Stomach (tissue), 9 donors: Measurements from ENCODE around the gene PIK3R2. TPM values are rescaled to one million over a fixed set of nuclear protein-coding genes. Genes with fewer than 3 reads are reported as not detected.
A peak's percentile ranks its signal among the peaks of the same experiment; 100 is the strongest.

Experiments used
- DNase-seq, 2 donors: peaks; one replicate each; pipeline versions ENCODE4 v3.0.0 to v3.0.0-alpha.2; 2013 to 2019
- H3K27ac ChIP-seq, 5 donors: fragments of 200-600 bp in 4 of 5; sonication (generic) in 4 of 5; one replicate each; pipeline ENCODE4 v1.5.1; 2013 to 2019; ENCODE audit warnings: mild to moderate bottlenecking in 1 of 5, moderate library complexity in 1 of 5
- H3K27me3 ChIP-seq, 3 donors: fragments of 200-600 bp; sonication (generic); one replicate each; pipeline ENCODE4 v1.5.1; 2017 to 2019; ENCODE audit warnings: mixed run types in 1 of 3
- H3K36me3 ChIP-seq, 4 donors: fragments of 200-600 bp; sonication (generic); 1 replicate in 3 of 4; 2 replicates in 1 of 4; pipeline ENCODE4 v1.5.1; 2016 to 2019
- H3K4me1 ChIP-seq, 4 donors: fragments of 200-600 bp; sonication (generic); one replicate each; pipeline ENCODE4 v1.5.1; 2016 to 2019
- H3K4me3 ChIP-seq, 4 donors: fragments of 200-600 bp; sonication (generic) in 3 of 4; one replicate each; pipeline ENCODE4 v1.5.1; 2016 to 2019; ENCODE audit warnings: mild to moderate bottlenecking in 1 of 4
- H3K9me3 ChIP-seq, 4 donors: fragments of 200-600 bp; sonication (generic); one replicate each; pipeline ENCODE4 v1.5.1; 2016 to 2019
- CTCF ChIP-seq, 7 experiments: fragments of 450-650 bp in 4 of 7; fragments of 200-600 bp in 3 of 7; sonication (generic) in 3 of 7; IDR thresholded peaks; one replicate each; pipeline ENCODE4 v1.5.1; 2016 to 2019; ENCODE audit warnings: antibody characterized with exemption in 7 of 7, control low read depth in 2 of 7, mild to moderate bottlenecking in 1 of 7
- EP300 ChIP-seq: sonication (generic); formaldehyde crosslinking; IDR thresholded peaks from one replicate; pipeline ENCODE4 v1.6.1; 2017; ENCODE audit warnings: antibody characterized with exemption
- POLR2A ChIP-seq, 4 donors: fragments of 450-650 bp; IDR thresholded peaks; one replicate each; pipeline ENCODE4 v1.6.1; 2016; ENCODE audit warnings: antibody characterized with exemption in 4 of 4, control low read depth in 2 of 4, mild to moderate bottlenecking in 1 of 4, moderate library complexity in 1 of 4
- POLR2AphosphoS5 ChIP-seq, 3 donors: sonication (generic); formaldehyde crosslinking; IDR thresholded peaks; one replicate each; pipeline ENCODE4 v1.6.1; 2016; ENCODE audit warnings: antibody characterized with exemption in 3 of 3
- WGBS, 5 donors: extraction: QIAGEN DNeasy Blood & Tissue Kit in 3 of 5; methylation state at CpG; one replicate each; pipeline versions ENCODE4 v1.1.5 to v1.1.7; 2013 to 2018; 5-methylcytosine and 5-hydroxymethylcytosine counted together
- intact Hi-C: fragments of 100-400 bp; cut with DNase I; formaldehyde crosslinking; loops from one replicate; pipeline ENCODE4 v1.15.1; 2023; ENCODE audit warnings: low total_unique reads
- polyA plus RNA-seq, 3 donors: library from polyadenylated mRNA; stranded (reverse); fragments of 200-250 nt; gene quantifications; one replicate each; pipeline ENCODE4 v1.2.3, GENCODE V29; 2013
- total RNA-seq, 5 donors: library from RNA; depleted of rRNA; stranded (reverse); fragments of >200 nt; gene quantifications; one replicate each; pipeline versions ENCODE4 v1.1.0 to v1.2.3, GENCODE V29; 2014 to 2016
- donor health status: healthy with polysubstance abuse.
- donor health status: Bipolar disorder and iron deficiency.
- donor health status: healthy.

The PIK3R2 gene
- total and polyA plus RNA-seq, 8 donors, result 2.0 to 490 (median 10.0) TPM

- WGBS, 5 donors, result 59 to 66% (median 61%) methylated on average over 19 of the region's 19 CpGs
- H3K4me3 ChIP-seq, result peak overlapping the region; percentile 42 to 51 (median 48)
- intact Hi-C loops, result loop anchor here (10.0 kb wide), 1 partner anchor 47 kb away; no protein-coding TSS in a partner anchor
- TF ChIP-seq CTCF (IDR thresholded peaks at IDR 0.05), result peak in 1 of 7 experiments; percentile 4
- TF ChIP-seq POLR2AphosphoS5 (IDR thresholded peaks at IDR 0.05), result no peak
- H3K36me3 ChIP-seq, result peaks cover 35 to 50% (median 49%) of the 10 kb centered on the region in 4 donors
- H3K27me3 ChIP-seq, result no peaks in the 10 kb centered on the region
- no peak for DNase-seq
- no peaks in the 10 kb centered on the region for H3K9me3 ChIP-seq
- peaks cover 30 to 43% (median 38%) of the 10 kb centered on the region in 4 donors for H3K4me1 ChIP-seq
- H3K27ac ChIP-seq, result peak overlapping the region in 4 of 5 donors; percentile 7 to 91 (median 62)
Measured at GRCh38 chr19:18161636-18162002, 8.7 kb downstream of the PIK3R2 start.

- Histone ChIP-seq H3K4me3 (no peak overlapping the region), H3K27ac (no peak overlapping the region), H3K4me1 (peaks cover 15 to 29% (median 21%) of the 10 kb centered on the region in 4 donors), H3K9me3 (no peaks in the 10 kb centered on the region), H3K36me3 (peaks cover 56 to 75% (median 73%) of the 10 kb centered on the region in 4 donors), H3K27me3 (no peaks in the 10 kb centered on the region)
- DNase-seq, result no peak
- TF ChIP-seq EP300, result no peak
- no peak for TF ChIP-seq POLR2AphosphoS5 (IDR thresholded peaks at IDR 0.05)
- TF ChIP-seq POLR2A (IDR thresholded peaks at IDR 0.05), result no peak
- TF ChIP-seq CTCF (IDR thresholded peaks at IDR 0.05), result no peak
- 92 to 98% (median 96%) methylated on average over 7 of the region's 7 CpGs for WGBS, 5 donors
- intact Hi-C loops, result loop anchor here (10.0 kb wide), 1 partner anchor 49 kb away; no protein-coding TSS in a partner anchor
Measured at GRCh38 chr19:18164072-18164471, 11.1 kb downstream of the PIK3R2 start.

GRCh38 chr19:18165794-18166544 lies 13.0 kb downstream of the PIK3R2 start:
- WGBS, 5 donors, result 92 to 98% (median 95%) methylated on average over 15 of the region's 15 CpGs
- TF ChIP-seq POLR2A (IDR thresholded peaks at IDR 0.05) (no peak), EP300 (no peak), CTCF (IDR thresholded peaks at IDR 0.05) (no peak), POLR2AphosphoS5 (IDR thresholded peaks at IDR 0.05) (no peak)
- no peak for DNase-seq
- intact Hi-C loops, result loop anchor here (10.0 kb wide), 1 partner anchor 51 kb away; no protein-coding TSS in a partner anchor
- H3K4me3 ChIP-seq, result no peak overlapping the region
- peaks cover 61 to 87% (median 82%) of the 10 kb centered on the region in 4 donors for H3K36me3 ChIP-seq
- peaks cover 9 to 26% (median 11%) of the 10 kb centered on the region in 4 donors for H3K4me1 ChIP-seq
- H3K27ac ChIP-seq, result no peak overlapping the region
- no peaks in the 10 kb centered on the region for H3K9me3 ChIP-seq
- no peaks in the 10 kb centered on the region for H3K27me3 ChIP-seq

- intact Hi-C loops, result loop anchor here (10.0 kb wide), 1 partner anchor 52 kb away; no protein-coding TSS in a partner anchor
- Histone ChIP-seq H3K36me3 (peaks cover 58 to 85% (median 79%) of the 10 kb centered on the region in 4 donors), H3K27me3 (no peaks in the 10 kb centered on the region), H3K27ac (no peak overlapping the region), H3K4me3 (no peak overlapping the region), H3K4me1 (peaks cover 0 to 17% (median 4%) of the 10 kb centered on the region in 4 donors), H3K9me3 (no peaks in the 10 kb centered on the region)
- WGBS, 5 donors, result 86 to 95% (median 92%) methylated on average over 20 to 21 of the region's 21 CpGs
- no peak for DNase-seq
- TF ChIP-seq EP300 (no peak), POLR2A (IDR thresholded peaks at IDR 0.05) (no peak), CTCF (IDR thresholded peaks at IDR 0.05) (no peak), POLR2AphosphoS5 (IDR thresholded peaks at IDR 0.05) (no peak)
Measured at GRCh38 chr19:18167011-18167410, 14.0 kb downstream of the PIK3R2 start.
